WERI-Rb-1 (cell line): ENCODE measurements around the gene INPP4B.

ENCODE experiments used
- DNase-seq: peaks from one replicate; pipeline ENCODE4 v3.0.0-alpha.2; 2020
- H3K27ac ChIP-seq: fragments of 250-450 bp; sonication (Bioruptor Pico); 2 replicates; pipeline ENCODE4 v1.5.1; 2020; ENCODE audit warnings: mild to moderate bottlenecking, moderate library complexity
- H3K27me3 ChIP-seq: fragments of 250-450 bp; sonication (Bioruptor Pico); 2 replicates; pipeline ENCODE4 v1.5.1; 2021; ENCODE audit warnings: mild to moderate bottlenecking, low read depth, moderate library complexity; ENCODE audit not compliant: insufficient read depth, severe bottlenecking
- H3K36me3 ChIP-seq: fragments of 250-450 bp; sonication (Bioruptor Pico); 2 replicates; pipeline ENCODE4 v1.5.1; 2020; ENCODE audit warnings: mild to moderate bottlenecking, moderate library complexity
- H3K4me3 ChIP-seq: 2 replicates; pipeline ENCODE4 v1.5.1; 2011; ENCODE audit warnings: low read depth, mild to moderate bottlenecking, control low read depth, low read length
- H3K9me3 ChIP-seq: fragments of 250-450 bp; sonication (Bioruptor Pico); 2 replicates; pipeline ENCODE4 v1.5.1; 2021; ENCODE audit warnings: mild to moderate bottlenecking, moderate library complexity; ENCODE audit not compliant: severe bottlenecking
- CTCF ChIP-seq: IDR thresholded peaks from 2 replicates; pipeline ENCODE4 v1.5.1; 2011; ENCODE audit warnings: low read depth, mild to moderate bottlenecking, control low read depth, inconsistent platforms, low read length

Gene INPP4B

GRCh38 chr4:142778900-142779299, 67.2 kb downstream of the INPP4B start:
- no peaks in the 10 kb centered on the region for H3K9me3 ChIP-seq
- no peaks in the 10 kb centered on the region for H3K27me3 ChIP-seq
- H3K36me3 ChIP-seq: no peaks in the 10 kb centered on the region
- H3K27ac ChIP-seq: no peak overlapping the region
- no peak for DNase-seq
- TF ChIP-seq CTCF: no peak
- H3K4me3 ChIP-seq: no peak overlapping the region

GRCh38 chr4:142778430-142778829, 67.7 kb downstream of the INPP4B start:
- DNase-seq: no peak
- H3K27me3 ChIP-seq: no peaks in the 10 kb centered on the region
- no peaks in the 10 kb centered on the region for H3K9me3 ChIP-seq
- H3K36me3 ChIP-seq: no peaks in the 10 kb centered on the region
- no peak overlapping the region for H3K27ac ChIP-seq
- TF ChIP-seq CTCF: no peak
- H3K4me3 ChIP-seq: no peak overlapping the region

- H3K4me3 ChIP-seq: no peak overlapping the region
- DNase-seq: no peak
- no peak overlapping the region for H3K27ac ChIP-seq
- no peak for TF ChIP-seq CTCF
- H3K9me3 ChIP-seq: no peaks in the 10 kb centered on the region
- H3K36me3 ChIP-seq: no peaks in the 10 kb centered on the region
- no peaks in the 10 kb centered on the region for H3K27me3 ChIP-seq
Measured at GRCh38 chr4:142777045-142777743, 68.9 kb downstream of the INPP4B start.

GRCh38 chr4:142776026-142776425, 70.1 kb downstream of the INPP4B start:
- TF ChIP-seq CTCF: no peak
- Histone ChIP-seq H3K27ac (no peak overlapping the region), H3K4me3 (no peak overlapping the region), H3K27me3 (no peaks in the 10 kb centered on the region), H3K9me3 (no peaks in the 10 kb centered on the region), H3K36me3 (no peaks in the 10 kb centered on the region)
- DNase-seq: no peak

- no peak for TF ChIP-seq CTCF
- Histone ChIP-seq H3K4me3 (no peak overlapping the region), H3K27me3 (no peaks in the 10 kb centered on the region), H3K36me3 (no peaks in the 10 kb centered on the region), H3K9me3 (no peaks in the 10 kb centered on the region), H3K27ac (no peak overlapping the region)
- no peak for DNase-seq
Measured at GRCh38 chr4:142773505-142773904, 72.6 kb downstream of the INPP4B start.

- Histone ChIP-seq H3K9me3 (no peaks in the 10 kb centered on the region), H3K36me3 (no peaks in the 10 kb centered on the region), H3K27ac (no peak overlapping the region), H3K27me3 (no peaks in the 10 kb centered on the region), H3K4me3 (no peak overlapping the region)
- TF ChIP-seq CTCF: no peak
- no peak for DNase-seq
Measured at GRCh38 chr4:142762280-142762679, 83.8 kb downstream of the INPP4B start.
